IMR-90 (cell line): ENCODE measurements around the gene B3GAT3. TPM values are rescaled to one million over a fixed set of nuclear protein-coding genes. Genes with fewer than 3 reads are reported as not detected.
"Not testable (repeated sequence)": the region's sequence is repeated elsewhere in the genome, so short reads cannot be mapped to it uniquely, and the experiment has no call there.

Source experiments
- ATAC-seq: fragments of 200-7000 bp; cut with Tn5 transposase; 2 replicates; pipeline ENCODE4 v1.9.1; 2020; ENCODE audit warnings: low read depth, mild to moderate bottlenecking, moderate library complexity
- BruUV-seq: library from RNA; stranded (reverse); fragments of 400-500 nt; replicated peaks from 2 replicates; lab custom pipeline; 2021; lab: Mats Ljungman, UMichigan
- CTCF ChIA-PET: fragments of 300-600 bp; formaldehyde crosslinking; extraction: SDS; loops from one replicate; lab custom pipeline; 2021; ENCODE audit warnings: antibody characterized with exemption; lab: Yijun Ruan, JAX
- POLR2A ChIA-PET: fragments of 300-600 bp; sonication (Branson Sonifier 250); formaldehyde crosslinking; loops from one replicate; lab custom pipeline; 2022; ENCODE audit warnings: antibody characterized with exemption; ENCODE audit not compliant: unreplicated experiment; lab: Charles Lee
- DNase-seq: peaks from one replicate; pipeline ENCODE4 v3.0.0; 2013
- H2AFZ ChIP-seq: replicated peaks from 2 replicates; pipeline ENCODE3; 2013; ENCODE audit warnings: low read length, mild to moderate bottlenecking; ENCODE audit not compliant: poor library complexity
- H2AK5ac ChIP-seq: 2 replicates; pipeline ENCODE4 v1.6.1; 2013; ENCODE audit warnings: low read depth, low read length, inconsistent platforms
- H2AK9ac ChIP-seq: replicated peaks from 2 replicates; pipeline ENCODE3; 2013; ENCODE audit warnings: mild to moderate bottlenecking, low read depth, low read length, moderate library complexity; ENCODE audit not compliant: poor library complexity
- H2BK120ac ChIP-seq: 2 replicates; pipeline ENCODE4 v1.6.1; 2013; ENCODE audit warnings: low read depth, low read length, inconsistent platforms
- H2BK15ac ChIP-seq: 3 replicates; pipeline ENCODE4 v1.6.1; 2013; ENCODE audit warnings: low read depth, low read length, inconsistent platforms
- H2BK20ac ChIP-seq: 2 replicates; pipeline ENCODE4 v1.6.1; 2013; ENCODE audit warnings: low read depth, mild to moderate bottlenecking, inconsistent platforms, low read length, moderate library complexity
- H2BK5ac ChIP-seq: 2 replicates; pipeline ENCODE4 v1.6.1; 2013; ENCODE audit warnings: mild to moderate bottlenecking, low read depth, low read length, inconsistent platforms; ENCODE audit not compliant: poor library complexity, severe bottlenecking
- H3K14ac ChIP-seq: replicated peaks from 2 replicates; pipeline ENCODE4 v1.6.1; 2013; ENCODE audit warnings: low read depth, low read length, inconsistent platforms
- H3K18ac ChIP-seq: 2 replicates; pipeline ENCODE4 v1.6.1; 2013; ENCODE audit warnings: low read depth, low read length, control low read depth
- H3K23ac ChIP-seq: 2 replicates; pipeline ENCODE4 v1.6.1; 2013; ENCODE audit warnings: low read depth, low read length, inconsistent platforms
- H3K27ac ChIP-seq: 2 replicates; pipeline ENCODE4 v1.5.1; 2013; ENCODE audit warnings: mild to moderate bottlenecking, control low read depth, low read length; ENCODE audit not compliant: insufficient read depth
- H3K27me3 ChIP-seq: 2 replicates; pipeline ENCODE4 v1.6.1; 2013; ENCODE audit warnings: low read length; ENCODE audit not compliant: control insufficient read depth, insufficient read depth
- H3K36me3 ChIP-seq: 2 replicates; pipeline ENCODE4 v1.6.1; 2013; ENCODE audit warnings: low read length, mixed read lengths; ENCODE audit not compliant: control insufficient read depth, insufficient read depth
- H3K4ac ChIP-seq: 2 replicates; pipeline ENCODE4 v1.6.1; 2013; ENCODE audit warnings: low read depth, low read length, inconsistent platforms
- H3K4me1 ChIP-seq: 2 replicates; pipeline ENCODE4 v1.6.1; 2013; ENCODE audit warnings: low read length, mixed read lengths; ENCODE audit not compliant: control insufficient read depth, insufficient read depth
- H3K4me2 ChIP-seq: 2 replicates; pipeline ENCODE4 v1.6.1; 2013; ENCODE audit warnings: low read depth, mild to moderate bottlenecking, control low read depth, low read length, moderate library complexity
- H3K4me3 ChIP-seq: 2 replicates; pipeline ENCODE4 v1.5.1; 2013; ENCODE audit warnings: low read depth, mild to moderate bottlenecking, control low read depth, low read length, moderate library complexity; ENCODE audit not compliant: insufficient read depth
- H3K56ac ChIP-seq: 2 replicates; pipeline ENCODE4 v1.6.1; 2013; ENCODE audit warnings: low read length, inconsistent platforms; ENCODE audit not compliant: insufficient read depth; ENCODE audit errors: extremely low read depth
- H3K79me1 ChIP-seq, 2 experiments: 2 replicates each; pipeline ENCODE4 v1.6.1; 2013; ENCODE audit warnings: low read length in 2 of 2, inconsistent platforms in 1 of 2, low read depth in 1 of 2
- H3K9ac ChIP-seq: 2 replicates; pipeline ENCODE4 v1.6.1; 2013; ENCODE audit warnings: low read depth, low read length, control low read depth
- H3K9me1 ChIP-seq: 2 replicates; pipeline ENCODE4 v1.6.1; 2013; ENCODE audit warnings: low read length, inconsistent platforms; ENCODE audit not compliant: insufficient read depth
- H3K9me3 ChIP-seq: 2 replicates; pipeline ENCODE4 v1.6.1; 2013; ENCODE audit warnings: low read length; ENCODE audit not compliant: control insufficient read depth, insufficient read depth
- H4K20me1 ChIP-seq: 2 replicates; pipeline ENCODE4 v1.6.1; 2013; ENCODE audit warnings: low read length, inconsistent platforms; ENCODE audit not compliant: insufficient read depth
- H4K5ac ChIP-seq: 2 replicates; pipeline ENCODE4 v1.6.1; 2013; ENCODE audit warnings: mild to moderate bottlenecking, low read depth, low read length, control low read depth
- H4K8ac ChIP-seq, 2 experiments: 2 replicates each; pipeline ENCODE4 v1.6.1; 2013; ENCODE audit warnings: low read depth in 2 of 2, low read length in 2 of 2, control low read depth in 1 of 2, inconsistent platforms in 1 of 2
- H4K91ac ChIP-seq: 2 replicates; pipeline ENCODE4 v1.6.1; 2013; ENCODE audit warnings: low read depth, low read length, inconsistent platforms; ENCODE audit not compliant: insufficient read depth
- MAFK ChIP-seq: IDR thresholded peaks from 2 replicates; pipeline ENCODE4 v1.6.1; 2012; ENCODE audit warnings: low read depth, low read length, improper control_type of control experiment
- MXI1 ChIP-seq: IDR thresholded peaks from 2 replicates; pipeline ENCODE4 v1.6.1; 2012; ENCODE audit warnings: low read depth, mild to moderate bottlenecking, low read length, moderate library complexity, borderline replicate concordance
- WGBS, 2 experiments: methylation state at CpG; one replicate each; pipeline versions ENCODE4 v1.1.5 to v1.1.7; 2013; ENCODE audit warnings: missing lambda C conversion rate in 2 of 2; ENCODE audit not compliant: insufficient read length in 1 of 2; ENCODE audit errors: extremely low coverage in 2 of 2; 5-methylcytosine and 5-hydroxymethylcytosine counted together
- dilution Hi-C: fragments of 300-500 bp; cut with HindIII; formaldehyde crosslinking; loops from one replicate; pipeline ENCODE4 v1.14.3; 2018; ENCODE audit warnings: low sequenced_read_pairs; ENCODE audit not compliant: unreplicated experiment
- in situ Hi-C: fragments of 300-500 bp; cut with MboI; formaldehyde crosslinking; loops from 3 replicates; pipeline ENCODE4 v1.14.3; 2019; ENCODE audit warnings: low sequenced_read_pairs, inconsistent platforms, mixed read lengths
- intact Hi-C: fragments of 100-400 bp; cut with micrococcal nuclease; formaldehyde crosslinking; loops from 2 replicates; pipeline ENCODE4 v1.10.0; 2022
- polyA plus RNA-seq, 3 experiments: library from polyadenylated mRNA; depleted of rRNA; stranded (reverse); fragments of >200 nt; gene quantifications; 2 replicates each; pipeline ENCODE4 v1.2.3, GENCODE V29; 2012; ENCODE audit warnings: low replicate concordance in 1 of 3
- total RNA-seq: library from RNA; depleted of rRNA; stranded (reverse); fragments of >200 nt; gene quantifications from 2 replicates; pipeline ENCODE4 v1.2.3, GENCODE V29; 2012

The B3GAT3 gene
- total and polyA plus RNA-seq, 2 of the 4 experiments (the other 2 are of a cell fraction), result 10.4 to 38.4 TPM

DNA sequence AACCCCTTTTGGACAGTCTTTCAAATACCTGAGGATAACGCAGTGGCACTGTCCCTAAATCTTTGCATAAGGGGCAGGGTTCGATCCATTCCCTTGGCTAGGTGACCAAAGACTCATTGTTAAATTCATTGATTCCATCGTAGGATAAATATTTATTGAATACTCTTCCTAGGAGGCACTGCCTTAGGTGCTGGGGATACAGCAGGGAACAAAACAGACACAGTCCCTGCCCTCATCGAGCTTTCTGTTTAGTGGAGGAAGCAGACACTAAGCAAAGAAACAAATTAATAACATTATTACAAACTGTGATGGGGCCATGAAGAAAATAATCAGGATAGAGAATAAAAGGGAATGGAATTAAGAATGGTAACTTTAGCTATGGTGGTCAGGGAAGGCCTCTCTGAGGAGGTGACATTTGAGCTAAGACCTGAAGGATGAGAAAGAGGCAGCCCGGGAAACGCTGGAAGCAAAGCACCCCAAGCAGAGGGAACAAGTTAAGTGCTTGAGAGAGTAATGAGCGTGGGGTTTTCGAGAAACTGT lies 689 bp downstream of the B3GAT3 start:
- H4K91ac ChIP-seq, result peak overlapping the region; percentile 22; the same call in 1 of the 2 replicates
- peaks cover 27% of the 10 kb centered on the region for H3K36me3 ChIP-seq
- H4K5ac ChIP-seq, result peak overlapping the region; percentile 40
- H3K4me1 ChIP-seq, result peaks cover 3% of the 10 kb centered on the region
- peak overlapping the region; percentile 80 for H3K23ac ChIP-seq
- no peak overlapping the region for H2BK120ac ChIP-seq
- TF ChIP-seq MXI1, result no peak
- TF ChIP-seq MAFK, result no peak
- peak overlapping the region; percentile 84 for H3K14ac ChIP-seq
- peak overlapping the region; percentile 71 for H2AK5ac ChIP-seq
- H3K9me3 ChIP-seq, result no peaks in the 10 kb centered on the region
- peak overlapping the region; percentile 39 for H2BK5ac ChIP-seq
- peak overlapping the region; percentile 94 for H3K4me2 ChIP-seq
- peak overlapping the region; percentile 24; the same call in 1 of the 2 replicates for H3K18ac ChIP-seq
- no peak for DNase-seq
- in situ Hi-C loops, result no loop called here
- 0 out of 2 replicates have a peak overlapping the region, but pooled peaks have one; percentile 6 for H2BK20ac ChIP-seq
- no peak overlapping the region for H2BK15ac ChIP-seq
- H2AK9ac ChIP-seq, result peak overlapping the region; percentile 59
- H3K27me3 ChIP-seq, result no peaks in the 10 kb centered on the region
- CTCF ChIA-PET, result interaction anchor here (1.3 to 2.1 kb wide), 2 partner anchors 30 to 61 kb away, joined by 4 to 5 read pairs; partner anchors contain the start of gene TUT1
- no TSS peak for BruUV-seq
- peak overlapping the region; percentile 75 for H3K56ac ChIP-seq
- H3K4me3 ChIP-seq, result peak overlapping the region; percentile 89
- POLR2A ChIA-PET, result interaction anchor here (0.7 to 1.1 kb wide), 2 partner anchors 30 to 306 kb away, joined by 7 to 15 read pairs; partner anchors contain the start of gene TUT1
- H2AFZ ChIP-seq, result peak overlapping the region; percentile 95
- dilution Hi-C loops, result no loop called here
- ATAC-seq, result no peak
- H3K9ac ChIP-seq, result peak overlapping the region; percentile 97
- peaks cover 7% of the 10 kb centered on the region; the same call in 1 of the 2 replicates for H3K9me1 ChIP-seq
- H4K20me1 ChIP-seq, result no peaks in the 10 kb centered on the region
- H3K4ac ChIP-seq, result peak overlapping the region; percentile 83
- WGBS, 2 experiments, result no CpG with 5 or more reads among the region's 8 CpGs
- H3K27ac ChIP-seq, result peak overlapping the region; percentile 96
- H3K79me1 ChIP-seq, result peaks cover 21 to 25% of the 10 kb centered on the region in 2 experiments
- intact Hi-C loops, result no loop called here
- H4K8ac ChIP-seq, result peak overlapping the region; percentile 65 to 74; a peak in 3 of 4 replicates

DNA sequence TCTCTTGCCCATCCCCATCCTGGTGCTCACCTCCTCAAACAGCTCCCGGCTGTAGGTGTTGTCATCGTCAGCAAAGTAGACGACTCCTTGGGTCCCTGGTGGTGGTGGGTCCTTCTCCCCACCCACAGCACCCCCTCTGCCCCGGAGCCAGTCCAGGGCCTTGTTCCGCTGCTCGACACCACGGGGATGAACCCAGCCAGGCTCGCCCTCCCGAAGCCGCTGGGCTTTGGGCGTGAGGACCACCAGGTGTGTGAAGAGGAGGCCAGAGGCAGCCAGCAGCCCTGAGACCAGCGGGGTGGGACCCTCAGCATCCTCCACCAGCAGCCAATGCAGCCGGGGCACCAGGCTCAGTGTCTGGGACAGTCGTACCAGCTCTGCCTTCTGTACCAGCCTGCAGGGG lies 4.8 kb downstream of the B3GAT3 start:
- H3K4ac ChIP-seq, H2BK5ac ChIP-seq, H3K27ac ChIP-seq, dilution Hi-C loops, H2BK15ac ChIP-seq, ATAC-seq, POLR2A ChIA-PET, H2BK20ac ChIP-seq, H3K9ac ChIP-seq, H3K23ac ChIP-seq, H3K56ac ChIP-seq, H3K9me3 ChIP-seq, H3K27me3 ChIP-seq, H4K91ac ChIP-seq, H3K18ac ChIP-seq, H4K8ac ChIP-seq, intact Hi-C loops, DNase-seq, H3K4me3 ChIP-seq, H2AFZ ChIP-seq, H3K14ac ChIP-seq, H4K5ac ChIP-seq, H3K4me1 ChIP-seq, H2AK5ac ChIP-seq, H2AK9ac ChIP-seq, H3K9me1 ChIP-seq, H2BK120ac ChIP-seq, H3K4me2 ChIP-seq, in situ Hi-C loops, BruUV-seq: not testable (repeated sequence)
- Histone ChIP-seq H4K20me1 (peaks cover 11% of the 10 kb centered on the region), H3K36me3 (peaks cover 18% of the 10 kb centered on the region; the same call in 1 of the 2 replicates), H3K79me1 (peaks cover 21 to 28% of the 10 kb centered on the region in 2 experiments)
- WGBS, 2 experiments, result 100% methylated on average over 2 of the region's 14 CpGs; no CpG with 5 or more reads in 1 of the 2 experiments
- CTCF ChIA-PET, result interaction anchor here (0.6 kb wide), 1 partner anchor 24 kb away, joined by 3 read pairs; no protein-coding TSS in a partner anchor
